Body of pancreas (tissue), 4 donors: ENCODE data around the gene HOXA13. TPM values are rescaled to one million over a fixed set of nuclear protein-coding genes. Genes with fewer than 3 reads are reported as not detected.

Experiments
- ATAC-seq: fragments of 150-250 bp; one replicate; pipeline ENCODE4 v1.9.1; 2016
- DNase-seq, 4 donors: peaks; one replicate each; pipeline ENCODE4 v3.0.0-alpha.2; 2019
- H3K27ac ChIP-seq, 4 donors: fragments of 200-600 bp; sonication (generic); 1 replicate in 3 of 4; 2 replicates in 1 of 4; pipeline versions ENCODE4 v1.5.1 to v1.6.1; 2016 to 2019; ENCODE audit warnings: mild to moderate bottlenecking in 1 of 4, mixed read lengths in 1 of 4, moderate library complexity in 1 of 4
- H3K27me3 ChIP-seq, 2 donors: fragments of 200-600 bp; sonication (generic); one replicate each; pipeline ENCODE4 v1.6.0; 2016; ENCODE audit warnings: mild to moderate bottlenecking in 1 of 2
- H3K36me3 ChIP-seq, 2 donors: fragments of 200-600 bp; sonication (generic); replicated peaks in 1 of 2; 2 replicates each; pipeline ENCODE4 v1.5.1; 2016; ENCODE audit warnings: low read depth in 2 of 2; ENCODE audit not compliant: insufficient read depth in 1 of 2
- H3K4me1 ChIP-seq: fragments of 200-600 bp; sonication (generic); one replicate; pipeline ENCODE4 v1.6.0; 2016
- H3K4me3 ChIP-seq, 2 donors: fragments of 200-600 bp; sonication (generic); 1 replicate in 1 of 2; 2 replicates in 1 of 2; pipeline ENCODE4 v1.5.1; 2016 to 2019
- H3K9me3 ChIP-seq, 3 donors: fragments of 200-600 bp; sonication (generic); 1 replicate in 2 of 3; 2 replicates in 1 of 3; pipeline ENCODE4 v1.5.1; 2016
- CTCF ChIP-seq, 7 experiments: fragments of 450-650 bp in 4 of 7; fragments of 200-600 bp in 3 of 7; sonication (generic) in 3 of 7; IDR thresholded peaks; one replicate each; pipeline ENCODE4 v1.5.1; 2016 to 2019; ENCODE audit warnings: antibody characterized with exemption in 7 of 7
- POLR2A ChIP-seq, 3 donors: fragments of 450-650 bp; IDR thresholded peaks; one replicate each; pipeline ENCODE4 v1.6.1; 2016; ENCODE audit warnings: antibody characterized with exemption in 3 of 3, mild to moderate bottlenecking in 2 of 3
- WGBS, 2 donors: methylation state at CpG; one replicate each; pipeline ENCODE4 v1.1.5; 2017; 5-methylcytosine and 5-hydroxymethylcytosine counted together
- intact Hi-C: fragments of 100-400 bp; cut with DNase I; formaldehyde crosslinking; loops from one replicate; pipeline ENCODE4 v1.15.1; 2023
- total RNA-seq, 2 donors: library from RNA; depleted of rRNA; stranded (reverse); fragments of >200 nt; gene quantifications; one replicate each; pipeline ENCODE4 v1.1.0, GENCODE V29; 2016

The HOXA13 gene
- total RNA-seq, 2 donors from 2014 or later: not detected

DNA sequence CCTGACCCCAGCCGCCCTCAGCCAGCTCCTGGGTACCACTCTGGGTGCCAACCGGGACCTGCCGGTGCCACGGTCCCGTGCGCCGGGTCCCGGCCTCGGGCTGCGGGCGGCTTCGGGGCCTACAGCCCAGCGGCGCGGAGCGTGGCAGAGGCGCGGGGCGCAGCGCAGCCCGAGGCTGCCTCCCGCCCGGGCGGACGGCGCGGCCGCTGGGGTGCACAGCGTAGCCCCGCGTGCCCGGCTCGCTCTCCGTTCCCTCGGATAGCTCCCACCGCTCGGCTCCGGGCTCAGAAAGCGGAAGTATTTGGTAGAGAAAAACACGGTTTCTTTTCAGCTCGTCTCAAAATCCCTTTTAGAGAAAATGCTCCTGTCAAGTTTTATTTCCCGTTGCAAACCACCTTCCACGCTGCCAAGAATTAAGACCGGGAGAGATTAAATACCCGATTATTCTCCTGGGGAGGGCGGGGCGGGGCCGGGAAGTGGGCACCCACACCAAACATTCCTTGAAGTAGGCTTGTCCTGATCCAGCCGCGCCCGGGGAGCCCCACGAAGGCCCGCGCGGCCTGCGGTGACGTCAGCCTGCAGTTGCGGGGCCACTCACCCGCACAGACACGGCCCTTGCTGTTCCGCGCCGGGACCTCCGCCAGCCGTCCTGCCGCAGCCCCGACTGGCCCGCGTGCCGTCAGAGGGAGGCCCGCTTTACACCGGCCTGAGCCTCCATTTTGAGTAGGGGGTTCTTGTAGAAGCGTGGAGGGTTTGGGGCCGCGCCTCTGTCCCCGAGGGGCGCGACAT lies 7.2 kb downstream of the HOXA13 start:
- 3 to 12% methylated on average over 35 to 78 of the region's 78 CpGs for WGBS, 2 donors
- DNase-seq: peak in 2 of 4 donors; percentile 13 to 17
- TF ChIP-seq POLR2A (IDR thresholded peaks at IDR 0.05) (no peak), CTCF (IDR thresholded peaks at IDR 0.05) (no peak)
- peaks cover 37% of the 10 kb centered on the region for H3K4me1 ChIP-seq
- ATAC-seq: peak; percentile 43
- H3K9me3 ChIP-seq: no peaks in the 10 kb centered on the region
- no peak overlapping the region for H3K27ac ChIP-seq
- H3K36me3 ChIP-seq: no peaks in the 10 kb centered on the region
- peaks cover 0 to 88% of the 10 kb centered on the region in 2 donors for H3K27me3 ChIP-seq
- no peak overlapping the region for H3K4me3 ChIP-seq
- intact Hi-C loops: loop anchor here (10.0 kb wide), 3 partner anchors 382 to 902 kb away; no protein-coding TSS in a partner anchor

DNA sequence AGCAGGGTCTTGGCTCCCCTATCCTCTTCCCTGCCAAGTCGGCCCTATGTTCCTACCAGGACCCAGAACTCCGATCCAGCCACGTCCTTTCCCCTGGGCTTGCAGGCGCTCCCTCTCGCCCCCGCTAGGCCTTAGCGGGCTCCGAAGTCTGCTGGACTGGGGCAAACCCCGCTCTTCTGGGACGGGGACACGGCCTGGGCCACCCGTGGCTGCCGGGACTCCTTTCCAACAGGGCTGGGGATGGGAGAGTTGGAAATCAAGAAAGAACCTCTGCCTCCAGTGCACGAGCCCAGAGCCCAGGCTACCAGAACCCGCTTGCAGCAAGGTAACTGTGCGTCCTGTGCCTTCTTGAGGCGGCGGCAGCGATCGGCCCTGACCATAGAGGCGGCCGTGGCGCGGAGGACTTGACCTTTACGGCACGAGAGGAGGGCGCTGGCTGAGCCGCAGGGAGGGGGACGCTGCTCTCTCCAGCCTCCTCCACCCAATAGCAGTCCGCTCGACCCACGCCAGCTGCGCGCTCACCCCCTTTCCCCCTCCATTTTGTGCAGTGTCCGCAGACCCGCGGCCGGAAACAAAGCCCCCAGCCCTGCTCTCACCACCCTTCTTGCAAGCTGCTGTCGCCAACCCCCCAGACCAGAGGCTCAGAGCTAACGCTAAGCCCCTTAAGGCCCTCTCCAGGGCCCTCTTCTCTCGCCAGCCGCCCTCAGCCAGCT lies 7.9 kb downstream of the HOXA13 start:
- H3K27me3 ChIP-seq: peaks cover 0 to 83% of the 10 kb centered on the region in 2 donors
- ATAC-seq: no peak

GRCh38 chr7:27191161-27191731 lies 8.6 kb downstream of the HOXA13 start:
- ATAC-seq (no peak), DNase-seq (peak in 2 of 4 donors; percentile 2 to 8)
- intact Hi-C loops: loop anchor here (10.0 kb wide), 3 partner anchors 384 to 904 kb away; no protein-coding TSS in a partner anchor
- H3K9me3 ChIP-seq: no peaks in the 10 kb centered on the region
- H3K27me3 ChIP-seq: peaks cover 0 to 76% of the 10 kb centered on the region in 2 donors
- WGBS, 2 donors: 23 to 33% methylated on average over 15 of the region's 15 CpGs
- H3K27ac ChIP-seq: no peak overlapping the region
- no peaks in the 10 kb centered on the region for H3K36me3 ChIP-seq
- peaks cover 37% of the 10 kb centered on the region for H3K4me1 ChIP-seq
- no peak overlapping the region for H3K4me3 ChIP-seq
- TF ChIP-seq POLR2A (IDR thresholded peaks at IDR 0.05) (no peak), CTCF (IDR thresholded peaks at IDR 0.05) (no peak)

More for the DNA sequence above, 7.9 kb downstream of the HOXA13 start:
- Histone ChIP-seq H3K36me3 (no peaks in the 10 kb centered on the region), H3K9me3 (no peaks in the 10 kb centered on the region), H3K27ac (no peak overlapping the region), H3K4me1 (peaks cover 40% of the 10 kb centered on the region), H3K4me3 (no peak overlapping the region)
- DNase-seq: peak in 2 of 4 donors; percentile 12 to 16
- intact Hi-C loops: loop anchor here (10.0 kb wide), 3 partner anchors 383 to 903 kb away; no protein-coding TSS in a partner anchor
- TF ChIP-seq CTCF (IDR thresholded peaks at IDR 0.05): no peak
- TF ChIP-seq POLR2A (IDR thresholded peaks at IDR 0.05): no peak
- 8 to 13% methylated on average over 6 to 41 of the region's 42 CpGs for WGBS, 2 donors

GRCh38 chr7:27189997-27190748 lies 9.7 kb downstream of the HOXA13 start:
- peaks cover 7 to 78% of the 10 kb centered on the region in 2 donors for H3K27me3 ChIP-seq
- TF ChIP-seq CTCF (IDR thresholded peaks at IDR 0.05): no peak
- TF ChIP-seq POLR2A (IDR thresholded peaks at IDR 0.05): no peak
- no peak overlapping the region for H3K4me3 ChIP-seq
- H3K4me1 ChIP-seq: peaks cover 45% of the 10 kb centered on the region
- H3K9me3 ChIP-seq: no peaks in the 10 kb centered on the region
- intact Hi-C loops: loop anchor here (10.0 kb wide), 3 partner anchors 385 to 905 kb away; no protein-coding TSS in a partner anchor
- no peaks in the 10 kb centered on the region for H3K36me3 ChIP-seq
- 19 to 24% methylated on average over 6 to 7 of the region's 7 CpGs for WGBS, 2 donors
- H3K27ac ChIP-seq: no peak overlapping the region
- ATAC-seq: no peak
- DNase-seq: peak in 1 of 4 donors; percentile 1
